Measurements from ENCODE around the gene RPRM.
"Not testable (repeated sequence)": the region's sequence is repeated elsewhere in the genome, so short reads cannot be mapped to it uniquely, and the experiment has no call there.

The RPRM gene

GRCh38 chr2:153455403-153455802 lies 23.2 kb downstream of the RPRM start:
- no peak for DNase-seq

- DNase-seq, result no peak
These were observed 27.0 kb downstream of the RPRM start for GRCh38 chr2:153451611-153452010.

GRCh38 chr2:153443106-153443505 lies 35.5 kb downstream of the RPRM start:
- DNase-seq, result no peak

- DNase-seq, result not testable (repeated sequence)
These were observed 35.9 kb downstream of the RPRM start for GRCh38 chr2:153442616-153443015.

DNA sequence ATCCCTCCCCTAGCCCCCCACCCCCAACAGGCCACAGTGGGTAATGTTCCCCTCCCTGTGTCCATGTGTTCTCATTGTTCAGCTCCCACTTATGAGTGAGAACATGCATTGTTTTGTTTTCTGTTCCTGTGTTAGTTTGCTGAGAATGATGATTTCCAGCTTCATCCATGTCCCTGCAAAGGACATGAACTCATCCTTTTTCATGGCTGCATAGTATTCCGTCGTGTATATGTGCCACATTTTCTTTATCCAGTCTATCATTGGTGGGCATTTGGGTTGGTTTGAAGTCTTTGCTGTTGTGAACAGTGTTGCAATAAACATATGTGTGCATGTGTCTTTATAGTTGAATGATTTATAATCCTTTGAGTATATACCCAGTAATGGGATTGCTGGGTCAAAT lies 38.5 kb downstream of the RPRM start:
- DNase-seq, result not testable (repeated sequence)

DNA sequence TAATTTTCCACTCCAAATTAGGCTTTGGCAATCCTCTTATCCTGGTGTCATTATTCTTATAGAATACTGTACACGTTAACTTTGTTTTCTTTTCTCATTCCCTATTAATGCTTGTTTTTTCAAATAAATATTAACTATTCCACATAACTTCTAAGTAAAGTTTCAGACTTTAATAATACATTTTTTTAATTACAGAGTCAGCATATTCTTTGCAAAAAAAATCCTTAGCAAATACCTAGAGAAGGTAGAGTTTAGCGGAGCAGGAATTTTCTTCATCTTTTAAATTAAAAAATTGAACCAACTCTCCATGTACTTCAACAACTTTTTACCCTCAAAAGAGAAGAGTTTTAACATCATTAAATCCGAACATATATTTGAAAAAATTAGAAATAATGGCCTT lies 45.2 kb downstream of the RPRM start:
- no peak for DNase-seq

DNA sequence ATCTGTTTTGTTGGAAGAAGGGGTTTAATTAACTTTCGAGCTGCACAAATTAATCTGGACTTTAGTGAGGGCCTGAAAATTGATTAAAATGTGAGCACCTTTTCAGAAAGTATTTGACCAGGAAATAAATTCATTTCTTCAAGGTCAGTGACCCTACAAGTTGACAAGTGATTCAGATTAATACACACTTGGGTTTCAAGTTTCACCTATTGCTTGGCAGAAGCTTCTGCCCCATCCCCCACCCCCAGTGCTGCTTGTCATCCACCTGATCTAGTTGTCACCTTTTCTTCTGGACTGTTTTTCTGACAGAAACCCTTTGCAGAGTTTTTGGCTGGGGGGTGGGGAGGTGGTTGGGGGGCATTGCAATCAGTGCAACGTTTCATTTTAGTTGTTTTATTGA lies 46.2 kb downstream of the RPRM start:
- no peak for DNase-seq

GRCh38 chr2:153431114-153431513 lies 47.4 kb downstream of the RPRM start:
- DNase-seq, result no peak

Measured in KG1 (cell line).